Muscle of leg (tissue), 16 donors: ENCODE results near the gene TPCN1. TPM values are rescaled to one million over a fixed set of nuclear protein-coding genes. Genes with fewer than 3 reads are reported as not detected.

ENCODE experiments used
- DNase-seq: peaks from one replicate; pipeline ENCODE4 v3.0.0; 2013
- H3K27ac ChIP-seq: one replicate; pipeline ENCODE4 v1.5.1; 2013; ENCODE audit warnings: mild to moderate bottlenecking, low read length, control low read depth
- H3K27me3 ChIP-seq: one replicate; pipeline ENCODE4 v1.6.1; 2013; ENCODE audit warnings: low read length; ENCODE audit not compliant: control insufficient read depth, insufficient read depth
- H3K36me3 ChIP-seq: one replicate; pipeline ENCODE4 v1.6.1; 2013; ENCODE audit warnings: low read length; ENCODE audit not compliant: control insufficient read depth, insufficient read depth
- H3K4me1 ChIP-seq: one replicate; pipeline ENCODE4 v1.6.1; 2013; ENCODE audit warnings: low read length; ENCODE audit not compliant: control insufficient read depth, insufficient read depth
- H3K4me3 ChIP-seq: one replicate; pipeline ENCODE4 v1.5.1; 2013; ENCODE audit warnings: low read length, control low read depth
- H3K9me3 ChIP-seq: replicated peaks from 2 replicates; pipeline ENCODE4 v1.6.1; 2013; ENCODE audit warnings: low read depth, low read length; ENCODE audit not compliant: control insufficient read depth
- WGBS: methylation state at CpG from one replicate; pipeline ENCODE4 v1.1.5; 2013; ENCODE audit warnings: missing lambda C conversion rate; ENCODE audit not compliant: insufficient coverage; 5-methylcytosine and 5-hydroxymethylcytosine counted together
- long read RNA-seq, 11 donors: transcript quantifications; one replicate each; lab custom pipeline, GENCODE V29; 2026
- polyA plus RNA-seq, 8 donors: library from polyadenylated mRNA; unstranded; fragments of 120-200 nt; gene quantifications; one replicate each; pipeline versions ENCODE4 v1.2.1 to v1.2.3, GENCODE V29; 2013; ENCODE audit warnings: inconsistent platforms in 1 of 8, low replicate concordance in 1 of 8; ENCODE audit not compliant: insufficient read length in 8 of 8, insufficient read depth in 1 of 8
- total RNA-seq: library from RNA; stranded (reverse); fragments of 120-200 nt; gene quantifications from one replicate; pipeline ENCODE4 v1.2.4, GENCODE V29; 2013

Gene TPCN1
- 17.1 TPM for total RNA-seq
- polyA plus RNA-seq = 10 to 100 TPM; 20.0 to 46.1 (median 34.0) TPM
- long read RNA-seq, donor 1 = 0 reads
- long read RNA-seq, donor 2 = 0 reads
- long read RNA-seq, donor 3, full-length matches to known transcripts = 1 of 1 reads
- long read RNA-seq, donor 3, partial matches to known transcripts = 0 of 1 reads
- long read RNA-seq, donor 3, other reads (novel, unspliced or antisense) = 0 of 1 reads
- long read RNA-seq, donor 4 = 0 reads
- long read RNA-seq, donor 5, full-length matches to known transcripts = 2 of 2 reads
- long read RNA-seq, donor 5, partial matches to known transcripts = 0 of 2 reads
- long read RNA-seq, donor 5, other reads (novel, unspliced or antisense) = 0 of 2 reads
- long read RNA-seq, donor 6, partial matches to known transcripts = 5 of 5 reads
- long read RNA-seq, donor 6, other reads (novel, unspliced or antisense) = 0 of 5 reads
- long read RNA-seq, donor 7, partial matches to known transcripts = 5 of 5 reads
- long read RNA-seq, donor 7, other reads (novel, unspliced or antisense) = 0 of 5 reads
- long read RNA-seq, donor 8, partial matches to known transcripts = 0 of 1 reads
- long read RNA-seq, donor 8, other reads (novel, unspliced or antisense) = 0 of 1 reads
- long read RNA-seq, donor 9, partial matches to known transcripts = 0 of 1 reads
- long read RNA-seq, donor 9, other reads (novel, unspliced or antisense) = 0 of 1 reads
- long read RNA-seq, donor 10 = 0 reads
- long read RNA-seq, donor 11, partial matches to known transcripts = 0 of 1 reads
- long read RNA-seq, donor 11, other reads (novel, unspliced or antisense) = 0 of 1 reads

DNA sequence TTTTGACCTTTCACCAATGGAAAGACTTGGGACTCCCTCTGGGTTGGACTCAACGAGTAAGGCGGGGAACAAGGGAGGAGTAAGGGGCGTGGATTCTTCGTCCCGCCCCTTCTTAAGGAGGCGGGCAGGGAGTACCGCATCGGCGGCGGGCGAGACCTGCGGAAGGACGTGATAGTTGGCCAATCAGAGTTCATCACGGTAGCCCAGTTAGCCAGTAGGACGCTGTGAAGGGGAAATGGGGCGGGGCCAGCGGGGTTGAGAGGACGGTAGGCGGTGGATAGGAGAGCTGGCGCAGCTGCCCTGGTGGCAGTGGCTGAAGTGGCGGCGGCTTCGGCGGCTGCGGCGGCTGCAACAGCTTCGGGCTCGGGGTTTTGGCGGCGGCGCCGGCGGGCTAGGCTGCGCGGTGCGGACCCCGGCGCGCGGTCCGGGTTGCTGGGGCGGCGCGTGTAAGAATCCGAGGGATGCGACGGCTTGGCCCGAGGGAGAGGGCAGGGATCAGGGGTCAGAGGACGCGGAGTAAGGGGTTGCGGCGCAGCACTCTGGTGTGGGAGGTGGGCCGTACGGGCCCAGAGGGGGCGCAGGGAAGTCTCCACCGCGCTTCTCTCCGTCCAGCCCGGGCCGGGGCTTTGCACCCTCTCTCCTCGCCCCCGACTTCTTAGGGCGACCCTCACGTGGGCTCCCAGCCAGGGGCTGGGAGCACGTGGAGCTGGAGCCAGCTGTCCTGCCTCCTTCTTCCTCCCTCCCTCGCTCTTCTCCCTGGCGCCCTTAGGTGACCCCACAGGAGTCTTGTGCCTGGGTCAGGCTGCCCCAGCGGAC, at the start of gene TPCN1:
Gene TPCN1, plus strand, starts transcription at position 284 of the 816 bp plus-strand sequence. CDS start 5,389 bp downstream, outside the sequence.
- H3K9me3 ChIP-seq = no peaks in the 10 kb centered on the region
- no peaks in the 10 kb centered on the region for H3K36me3 ChIP-seq
- 1% methylated on average over 47 of the region's 68 CpGs for whole genome bisulfite sequencing
- H3K27me3 ChIP-seq = no peaks in the 10 kb centered on the region
- H3K4me3 ChIP-seq = peak within 1 kb of the TSS; percentile 90
- H3K4me1 ChIP-seq = peaks cover 29% of the 10 kb centered on the region
- DNase-seq = peak; percentile 100
- H3K27ac ChIP-seq = peak within 1 kb of the TSS; percentile 93

DNA sequence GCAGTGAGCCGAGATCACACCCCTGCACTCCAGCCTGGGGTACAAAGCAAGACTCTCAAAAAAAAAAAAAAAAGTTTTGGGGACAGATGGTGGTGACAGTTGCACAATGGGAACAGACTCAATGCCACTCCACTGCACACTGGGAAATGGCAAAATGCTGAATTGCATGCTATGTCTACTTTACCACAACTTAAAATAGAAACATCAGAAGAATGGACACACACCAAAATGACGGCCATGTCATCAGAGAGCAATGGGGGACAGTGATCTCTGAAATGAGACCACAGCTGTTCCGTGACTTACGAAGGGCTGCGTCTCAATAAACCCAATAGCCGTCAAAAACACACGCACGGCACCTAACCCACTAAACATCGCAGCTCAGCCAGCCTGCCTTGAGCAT, 49.7 kb upstream of the TPCN1 start:
- 100% methylated on average over 2 of the region's 9 CpGs for WGBS
- Histone ChIP-seq H3K4me3 (no peak overlapping the region), H3K36me3 (peaks cover 84% of the 10 kb centered on the region), H3K9me3 (no peaks in the 10 kb centered on the region), H3K4me1 (no peaks in the 10 kb centered on the region), H3K27ac (no peak overlapping the region), H3K27me3 (no peaks in the 10 kb centered on the region)
- DNase-seq = no peak

DNA sequence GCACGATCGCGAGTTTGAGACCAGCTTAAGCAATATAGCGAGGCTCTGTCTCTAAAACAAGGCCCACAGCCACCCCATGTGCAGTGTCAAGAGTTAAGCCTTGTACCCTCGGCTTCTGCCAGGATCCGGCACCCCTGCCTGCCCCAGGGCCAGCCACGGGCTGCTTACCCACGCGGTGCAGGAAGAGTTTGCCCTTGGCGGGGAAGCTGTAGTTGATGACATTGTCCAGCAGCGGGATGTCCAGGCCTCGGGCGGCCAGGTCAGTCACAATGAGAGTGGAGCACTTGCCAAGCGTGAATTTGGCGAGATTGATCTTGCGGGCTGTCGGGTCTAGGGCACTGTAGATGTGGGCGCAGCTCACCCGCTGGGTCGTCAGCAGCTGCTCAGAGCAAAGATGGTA, 49.1 kb upstream of the TPCN1 start:
- H3K36me3 ChIP-seq = peaks cover 85% of the 10 kb centered on the region
- no peaks in the 10 kb centered on the region for H3K4me1 ChIP-seq
- H3K9me3 ChIP-seq = peaks cover 5% of the 10 kb centered on the region
- 98% methylated on average over 20 of the region's 20 CpGs for WGBS
- no peak overlapping the region for H3K27ac ChIP-seq
- H3K4me3 ChIP-seq = no peak overlapping the region
- no peak for DNase-seq
- H3K27me3 ChIP-seq = no peaks in the 10 kb centered on the region

- H3K27ac ChIP-seq = no peak overlapping the region
- peaks cover 13% of the 10 kb centered on the region for H3K9me3 ChIP-seq
- no peak overlapping the region for H3K4me3 ChIP-seq
- WGBS = 92% methylated on average over 4 of the region's 7 CpGs
- no peak for DNase-seq
- peaks cover 85% of the 10 kb centered on the region for H3K36me3 ChIP-seq
- H3K27me3 ChIP-seq = no peaks in the 10 kb centered on the region
- no peaks in the 10 kb centered on the region for H3K4me1 ChIP-seq
Observed at GRCh38 chr12:113173081-113173698, 48.1 kb upstream of the TPCN1 start.

DNA sequence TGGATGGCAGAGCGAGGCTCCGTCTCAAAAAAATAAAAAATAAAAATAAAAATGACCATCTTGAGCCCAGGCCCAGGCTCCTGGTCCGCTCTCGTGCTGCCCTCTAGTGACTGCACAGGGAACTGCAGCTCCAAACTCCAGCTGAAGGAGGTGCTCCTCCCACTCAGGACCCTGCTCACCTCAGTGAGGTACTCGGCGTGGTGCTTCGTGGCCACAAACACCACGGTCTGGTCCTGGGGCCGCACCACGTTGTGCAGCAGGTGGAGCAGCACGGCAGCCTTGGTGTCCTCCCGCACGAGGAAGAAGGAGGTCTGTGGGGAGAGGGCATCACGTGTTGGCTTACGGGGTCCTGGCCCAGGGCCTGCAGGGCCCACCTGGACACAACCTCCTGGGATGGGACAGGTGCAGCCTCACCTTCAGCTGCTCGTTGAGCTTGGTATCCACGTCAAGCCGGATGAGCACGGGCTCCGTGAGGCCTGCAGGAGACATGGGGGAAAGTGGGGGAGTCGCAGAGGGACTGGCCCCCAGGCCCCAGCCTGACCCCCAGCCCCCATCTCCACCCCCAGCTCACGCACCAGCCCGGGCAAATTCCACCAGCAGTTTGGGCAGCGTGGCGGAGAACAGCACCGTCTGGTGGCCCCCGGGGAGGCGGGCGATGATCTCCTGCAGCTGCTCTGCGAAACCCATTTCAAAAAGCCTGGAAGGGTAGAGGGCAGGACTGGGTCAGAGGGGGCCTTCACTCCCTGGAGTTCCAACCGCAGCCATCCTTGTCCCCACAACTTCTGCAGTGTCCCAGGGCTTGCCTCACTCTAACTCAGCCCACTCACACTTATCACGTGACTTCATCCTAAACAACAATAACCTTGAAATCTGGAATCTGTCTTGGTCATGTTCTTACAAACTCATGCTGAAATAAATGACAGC, 46.5 kb upstream of the TPCN1 start:
- Histone ChIP-seq H3K27ac (no peak overlapping the region), H3K4me3 (no peak overlapping the region), H3K27me3 (no peaks in the 10 kb centered on the region), H3K36me3 (peaks cover 88% of the 10 kb centered on the region), H3K9me3 (peaks cover 13% of the 10 kb centered on the region), H3K4me1 (no peaks in the 10 kb centered on the region)
- DNase-seq = peak; percentile 64
- 41% methylated on average over 17 of the region's 32 CpGs for WGBS

- no peak overlapping the region for H3K27ac ChIP-seq
- H3K4me1 ChIP-seq = peaks cover 3% of the 10 kb centered on the region
- no peak overlapping the region for H3K4me3 ChIP-seq
- 95% methylated on average over 14 of the region's 14 CpGs for WGBS
- no peak for DNase-seq
- H3K27me3 ChIP-seq = no peaks in the 10 kb centered on the region
- peaks cover 69% of the 10 kb centered on the region for H3K36me3 ChIP-seq
- H3K9me3 ChIP-seq = peaks cover 13% of the 10 kb centered on the region
Observed at GRCh38 chr12:113179023-113179422, 42.2 kb upstream of the TPCN1 start.

DNA sequence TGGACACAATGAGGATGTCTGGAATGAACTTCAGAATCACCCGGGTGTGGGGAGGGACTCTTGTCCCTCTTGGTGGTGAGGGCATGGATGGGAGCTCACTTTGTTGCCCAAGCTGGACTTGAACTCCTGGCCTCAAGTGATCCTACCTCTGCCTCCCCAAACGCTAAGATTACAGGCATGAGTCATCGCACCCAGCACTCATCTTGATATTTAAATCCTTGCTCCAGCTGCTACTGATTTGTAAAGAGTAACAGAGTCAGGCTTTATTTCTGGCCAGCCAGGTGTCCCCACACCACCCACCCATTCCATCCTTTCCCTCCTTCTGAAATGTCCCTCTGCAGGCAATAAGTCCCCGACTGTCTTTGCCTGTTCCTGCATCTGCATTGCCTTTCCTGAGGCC, 40.9 kb upstream of the TPCN1 start:
- Histone ChIP-seq H3K27ac (no peak overlapping the region), H3K4me1 (peaks cover 6% of the 10 kb centered on the region), H3K27me3 (no peaks in the 10 kb centered on the region), H3K4me3 (no peak overlapping the region), H3K9me3 (peaks cover 13% of the 10 kb centered on the region), H3K36me3 (peaks cover 56% of the 10 kb centered on the region)
- WGBS = 98% methylated on average over 4 of the region's 4 CpGs
- no peak for DNase-seq

DNA sequence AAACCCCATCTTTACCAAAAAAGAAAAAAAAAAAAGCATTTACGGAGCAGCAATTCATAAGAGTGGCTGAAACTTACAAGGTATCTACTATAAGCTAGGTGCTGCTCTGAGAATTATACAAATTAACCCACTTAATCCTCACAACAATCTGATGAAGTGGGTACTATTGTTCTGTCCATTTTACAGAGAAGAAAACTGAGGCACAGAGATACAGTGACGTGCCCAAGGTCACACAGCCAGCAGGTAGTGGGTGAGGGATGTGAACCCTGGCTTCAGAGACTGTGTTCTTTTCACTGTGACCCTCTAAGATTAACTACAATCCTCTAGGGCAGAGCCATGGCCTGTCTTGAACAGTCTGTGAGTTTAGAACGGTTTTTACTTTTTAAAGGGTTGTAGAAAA, 39.3 kb upstream of the TPCN1 start:
- H3K4me3 ChIP-seq = no peak overlapping the region
- no peak for DNase-seq
- peaks cover 50% of the 10 kb centered on the region for H3K36me3 ChIP-seq
- peaks cover 10% of the 10 kb centered on the region for H3K9me3 ChIP-seq
- no peaks in the 10 kb centered on the region for H3K27me3 ChIP-seq
- peaks cover 18% of the 10 kb centered on the region for H3K4me1 ChIP-seq
- no peak overlapping the region for H3K27ac ChIP-seq
- no CpG with 5 or more reads among the region's 3 CpGs for WGBS
